Measurements from ENCODE around the gene RBM24.

- TF ChIP-seq EP300 (IDR thresholded peaks at IDR 0.05) = no peak
- TF ChIP-seq CTCF (IDR thresholded peaks at IDR 0.05) = no peak
- TF ChIP-seq POLR2A (IDR thresholded peaks at IDR 0.05) = no peak
- TF ChIP-seq POLR2AphosphoS5 (IDR thresholded peaks at IDR 0.05) = no peak
Observed at GRCh38 chr6:17318435-17319165, 37.4 kb downstream of the RBM24 start.

All from sigmoid colon (tissue), 4 donors.